Stimulated activated CD4-positive, alpha-beta T cell treated with anti-CD3 and anti-CD28 coated beads, Interleukin-1b, Interleukin-23, amount 100 ng/mL, for 1 hour (primary cell): ENCODE results near the gene ARNT2.

ENCODE experiments used
- DNase-seq, 2 donors: peaks; one replicate each; pipeline ENCODE4 v3.0.0-alpha.2; 2020; ENCODE audit warnings: low read depth in 2 of 2

Gene ARNT2

DNA sequence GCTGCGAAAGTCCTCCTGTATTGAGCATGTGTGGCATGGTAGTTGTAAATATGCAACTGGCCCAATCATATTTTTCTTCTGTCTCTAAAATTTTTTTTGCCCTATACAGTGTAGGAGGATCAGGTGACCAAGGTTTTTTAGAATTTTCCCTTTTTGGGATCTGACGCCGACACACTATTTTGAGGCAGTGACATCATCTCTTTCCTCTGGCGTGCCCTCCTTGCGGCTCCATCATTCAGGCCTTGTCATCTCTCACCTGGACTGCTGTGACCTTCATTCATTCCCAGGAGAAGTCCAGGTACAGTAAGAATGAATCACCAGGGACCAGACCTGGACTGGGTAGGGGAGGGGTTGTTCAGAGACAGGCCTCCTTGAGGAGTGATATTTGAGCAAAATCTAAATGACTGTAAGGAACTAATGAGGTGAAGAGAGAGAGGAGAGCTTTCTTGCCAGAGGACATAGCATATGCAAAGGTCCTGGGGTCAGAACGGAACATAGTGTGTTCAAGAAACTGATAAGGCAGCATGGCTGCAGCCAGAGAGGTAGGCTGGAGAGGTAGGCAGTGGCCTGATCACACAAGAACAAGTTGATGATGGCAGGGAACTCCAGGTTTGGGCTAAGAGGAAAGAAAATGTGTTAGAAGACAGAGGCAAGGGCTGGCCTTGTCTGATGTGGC, 38.7 kb downstream of the ARNT2 start:
- DNase-seq, result no peak

DNA sequence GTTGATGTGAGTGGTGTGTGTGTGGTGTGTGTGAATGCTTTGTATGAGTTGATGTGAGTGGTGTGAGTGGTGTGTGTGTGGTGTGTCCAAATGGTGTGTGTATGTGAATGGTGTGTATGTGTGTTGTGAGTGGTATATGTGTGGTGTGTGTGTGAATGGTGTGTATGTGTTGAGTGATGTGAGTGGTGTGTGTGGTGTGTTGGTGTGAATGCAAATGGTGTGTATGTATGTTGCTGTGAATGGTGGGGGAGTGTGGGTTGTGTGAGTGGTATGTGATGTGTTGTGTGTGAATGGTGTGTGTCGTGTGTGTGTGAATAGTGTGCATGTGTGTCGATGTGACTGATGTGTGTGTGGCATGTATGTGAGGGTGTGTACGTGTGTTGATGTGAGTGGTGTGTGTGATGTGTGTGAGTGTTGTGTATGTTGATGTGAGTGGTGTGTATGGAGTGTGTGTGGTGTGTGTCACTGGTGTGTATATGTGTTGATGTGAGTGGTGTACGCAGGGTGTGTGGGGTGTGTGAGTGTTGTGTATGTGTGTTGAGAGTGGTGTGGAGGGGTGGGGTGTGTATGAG, 40.6 kb downstream of the ARNT2 start:
- DNase-seq, result no peak

DNA sequence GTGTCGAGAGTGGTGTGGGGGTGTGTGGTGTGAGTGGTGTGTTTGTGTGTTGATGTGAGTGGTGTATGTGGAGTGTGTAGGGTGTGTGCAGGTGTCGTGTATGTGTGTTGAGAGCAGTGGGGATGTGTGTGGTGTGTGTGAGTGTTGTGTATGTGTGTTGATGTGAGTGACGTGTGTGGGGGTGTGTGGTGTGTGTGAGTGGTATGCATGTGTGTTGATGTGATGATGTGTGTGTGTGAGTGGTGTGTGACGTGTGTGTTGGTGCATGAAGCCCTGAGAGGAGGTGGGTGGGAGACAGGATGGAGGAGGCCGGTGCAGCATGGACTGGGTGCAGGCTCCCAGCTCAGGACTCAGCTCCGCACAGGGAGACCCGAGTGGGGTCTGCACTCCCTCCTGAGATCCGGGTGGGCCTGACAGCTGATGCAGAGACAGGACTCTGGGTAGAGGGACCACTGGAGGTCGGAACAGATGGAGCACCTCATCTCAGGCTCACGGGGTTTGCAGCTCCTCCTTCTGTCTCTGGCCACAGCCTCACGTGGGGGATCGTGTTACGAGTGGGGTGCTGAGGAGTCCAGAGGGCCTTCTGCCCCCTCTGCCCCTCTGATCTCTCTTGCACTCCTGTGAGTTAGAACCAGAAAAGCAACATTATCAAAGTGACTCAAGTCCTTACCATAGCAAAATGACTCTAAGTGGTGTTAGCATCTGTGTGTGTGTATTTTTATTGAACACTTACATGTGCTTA, 41.3 kb downstream of the ARNT2 start:
- DNase-seq, result no peak

DNA sequence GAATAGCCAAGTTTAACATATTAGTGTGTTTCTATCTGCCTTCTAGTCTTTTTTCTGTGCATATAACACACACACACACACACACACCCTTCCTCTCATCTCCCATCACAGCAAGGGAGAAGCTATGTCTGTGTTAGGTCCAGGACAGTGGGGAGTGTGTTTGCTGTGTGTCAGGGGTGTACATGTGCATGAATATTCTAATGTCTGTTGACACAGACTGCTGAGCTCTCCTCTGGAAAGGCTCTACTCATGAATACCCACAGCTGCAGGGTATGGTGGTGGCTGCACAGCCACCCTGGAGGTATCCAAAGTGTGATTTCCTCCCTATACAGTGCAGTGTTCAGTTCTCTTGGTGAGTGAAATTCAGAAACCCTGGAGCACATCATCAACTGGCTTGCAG, 42.9 kb downstream of the ARNT2 start:
- no peak for DNase-seq

DNA sequence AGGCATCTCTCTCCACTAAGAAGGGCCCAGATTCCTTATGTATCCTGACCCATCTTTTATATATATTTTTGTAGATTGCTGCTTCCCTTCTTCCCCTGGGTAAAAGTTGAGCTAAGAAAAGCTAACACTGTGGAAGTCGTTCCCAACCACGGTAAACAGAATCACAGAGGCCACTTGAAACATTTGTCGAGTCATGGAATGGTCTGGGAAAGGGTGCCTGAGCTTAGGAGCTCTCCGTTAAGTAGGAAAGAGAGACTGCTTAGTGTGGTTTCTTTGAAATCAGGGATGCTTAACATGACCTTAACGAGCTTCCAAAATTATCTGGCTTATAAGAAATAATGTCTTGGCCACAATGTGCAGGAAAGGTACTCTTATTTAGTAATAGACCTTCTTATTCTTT, 45.6 kb downstream of the ARNT2 start:
- DNase-seq, result no peak

DNA sequence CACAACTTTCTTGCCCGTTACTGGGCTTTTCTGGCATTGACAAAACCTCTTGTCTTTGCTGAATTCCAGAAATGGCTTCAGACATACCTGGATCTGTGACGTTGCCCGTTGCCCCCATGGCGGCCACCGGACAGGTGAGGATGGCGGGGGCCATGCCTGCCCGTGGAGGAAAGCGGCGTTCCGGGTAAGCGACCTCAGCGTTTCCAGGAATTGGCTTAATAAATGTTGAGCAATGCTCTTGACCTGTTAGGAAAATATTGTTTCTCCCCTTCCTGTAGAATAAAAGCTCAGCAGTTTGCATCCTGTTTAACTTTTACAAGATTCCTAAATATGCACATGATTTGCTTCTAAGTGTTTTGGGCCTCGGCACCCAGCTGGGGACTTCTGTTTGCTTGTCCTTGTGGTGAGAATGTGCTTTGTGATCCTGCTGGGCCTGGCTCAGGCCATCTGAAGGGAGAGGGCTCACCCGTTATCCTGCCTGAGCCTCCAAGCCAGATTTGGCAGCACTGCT, 46.7 kb downstream of the ARNT2 start:
- no peak for DNase-seq

DNA sequence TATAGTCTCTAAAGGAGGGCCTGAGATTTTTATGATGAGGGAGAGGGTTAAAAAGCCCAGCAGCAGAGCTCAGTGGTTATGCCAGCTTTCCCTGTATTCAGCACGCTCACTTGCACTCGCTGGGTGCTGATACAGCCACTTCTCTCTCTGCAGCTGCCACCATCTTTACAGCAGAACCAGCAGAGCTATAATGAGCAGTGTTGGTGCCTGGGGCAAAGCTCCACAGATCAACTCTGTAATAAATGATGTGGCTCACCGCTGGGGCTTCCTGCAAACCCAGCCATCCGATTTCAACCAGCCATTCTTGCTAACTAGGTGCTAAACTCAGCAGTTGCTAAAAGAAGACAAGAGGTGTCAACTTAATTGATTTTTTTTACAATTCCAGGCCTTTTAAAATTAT, 48.0 kb downstream of the ARNT2 start:
- DNase-seq, result no peak

DNA sequence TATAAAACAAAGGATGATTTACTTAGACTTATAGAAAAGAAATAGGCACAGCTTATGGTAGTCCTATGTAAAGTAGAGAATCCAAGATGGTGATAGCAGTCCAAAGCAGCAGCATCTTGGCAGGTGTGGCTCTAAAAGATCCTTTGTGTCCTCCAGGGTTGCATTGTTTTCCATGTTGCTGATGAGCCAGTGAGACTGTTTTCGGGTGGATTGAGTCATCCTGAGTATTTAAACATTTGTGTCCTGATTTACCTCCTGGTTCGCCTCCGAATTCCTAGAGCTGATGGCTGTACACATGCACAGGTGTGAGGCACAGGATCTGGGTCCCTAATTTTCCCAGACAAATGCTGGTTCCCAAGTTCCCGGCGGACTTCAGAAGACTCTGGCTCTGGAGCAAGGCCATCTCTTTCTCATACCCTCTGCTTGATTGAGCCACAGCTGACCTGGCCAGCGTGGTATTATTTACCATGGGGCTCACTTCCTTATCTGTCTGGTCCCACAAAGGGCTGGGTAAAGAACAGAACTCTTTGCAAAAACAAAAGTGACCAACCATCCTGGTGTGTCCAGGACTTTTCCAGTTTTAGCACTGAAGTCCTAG, 51.0 kb downstream of the ARNT2 start:
- DNase-seq, result no peak

DNA sequence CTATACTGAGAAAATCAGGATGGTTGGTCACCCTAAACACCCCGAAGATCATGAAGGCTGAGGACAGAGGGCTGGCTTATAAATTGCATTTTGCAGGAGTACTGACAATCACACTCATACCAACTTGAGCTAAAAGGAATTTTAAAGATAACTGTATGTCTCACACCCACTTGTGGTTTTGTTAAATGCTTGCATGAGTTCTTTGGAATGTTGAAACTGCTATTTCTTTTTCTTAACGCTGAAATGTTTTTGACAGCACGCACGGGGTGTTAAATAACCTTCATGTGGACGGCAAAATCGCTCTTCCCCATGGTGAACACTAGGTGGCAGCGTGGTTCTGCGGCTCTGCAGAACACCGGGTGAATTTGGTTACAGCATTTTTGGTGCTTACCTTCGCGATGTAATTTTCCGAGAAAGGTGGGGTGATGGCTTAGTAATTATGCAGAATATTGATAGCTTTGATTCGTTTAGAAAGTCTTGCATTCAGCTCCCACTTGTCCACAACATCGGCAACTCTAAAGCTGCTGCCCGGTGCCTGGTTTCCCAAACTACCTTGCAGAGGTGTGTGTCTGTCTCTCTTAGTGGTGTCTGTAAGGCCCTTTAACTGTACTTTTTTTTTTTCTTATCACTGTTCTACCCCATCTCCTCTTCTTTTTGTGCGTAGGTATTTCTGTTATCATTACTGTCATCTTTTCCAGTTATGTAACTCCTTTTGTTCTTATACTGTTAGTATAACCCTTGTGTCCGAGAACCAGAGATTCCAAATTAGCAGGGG, 51.7 kb downstream of the ARNT2 start:
- DNase-seq, result peak; percentile 7 to 17

DNA sequence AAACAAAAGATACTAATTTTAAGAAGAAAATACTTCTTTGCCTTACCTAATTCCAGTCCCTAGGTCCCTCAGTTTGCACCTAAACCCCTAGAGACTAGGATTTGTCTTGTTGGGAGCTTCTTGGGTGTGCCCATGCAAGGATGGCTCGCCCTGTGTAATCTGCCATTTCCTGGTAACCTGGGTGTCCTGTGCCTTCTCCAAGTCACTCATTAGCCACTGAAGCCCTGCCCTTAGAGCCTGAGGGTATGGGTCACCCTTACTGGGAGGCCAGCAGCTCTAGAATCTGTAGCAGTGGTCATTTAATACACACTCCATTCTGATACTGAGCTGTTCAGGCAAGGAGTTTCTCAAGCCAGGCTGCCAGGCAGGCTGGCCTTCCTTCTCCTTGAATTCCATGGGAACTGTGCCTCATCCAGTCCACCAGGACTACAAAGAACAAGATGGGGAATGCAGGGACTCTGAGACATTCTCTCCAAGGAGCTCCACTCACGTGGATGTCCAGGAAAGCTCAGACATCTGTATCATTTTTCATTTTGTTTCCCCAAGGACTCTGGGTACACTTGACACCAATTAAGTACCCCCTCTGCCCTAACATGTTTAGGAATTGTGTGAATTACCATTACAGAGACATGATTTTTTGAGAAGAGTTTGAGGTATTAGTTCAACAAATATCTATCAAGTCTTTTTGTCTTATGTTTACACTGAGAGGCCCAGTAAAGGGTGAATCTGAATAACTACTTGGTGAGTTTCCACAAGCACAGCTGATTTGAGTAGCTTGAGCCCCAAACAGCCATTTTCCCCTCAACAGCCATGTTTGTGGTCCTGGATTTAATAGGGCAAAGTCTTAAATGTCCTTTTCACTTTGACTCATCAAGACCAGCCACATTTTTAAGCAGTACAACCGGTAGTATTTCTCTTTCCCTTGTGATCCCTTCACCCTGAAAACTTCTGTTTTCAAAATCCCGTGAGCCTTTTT, 52.6 kb downstream of the ARNT2 start:
- no peak for DNase-seq

DNA sequence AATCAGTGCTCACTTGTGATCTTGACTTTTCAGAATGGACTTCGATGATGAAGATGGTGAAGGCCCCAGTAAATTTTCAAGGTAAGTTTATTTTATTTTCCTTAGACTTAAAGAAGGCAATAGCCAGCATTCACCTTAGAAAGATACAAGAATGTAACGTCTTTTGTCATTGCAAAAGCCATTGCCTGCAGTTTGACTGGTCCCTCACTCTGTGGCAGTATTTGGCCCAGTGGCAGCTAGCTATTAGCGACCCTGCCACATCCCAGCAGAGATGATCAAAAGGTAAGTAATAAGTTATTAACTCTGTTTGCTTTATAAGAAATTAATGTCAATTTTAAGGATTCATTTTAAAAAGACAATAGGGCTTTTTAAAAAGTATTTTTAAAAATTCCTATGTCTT, 53.7 kb downstream of the ARNT2 start:
- DNase-seq, result no peak

DNA sequence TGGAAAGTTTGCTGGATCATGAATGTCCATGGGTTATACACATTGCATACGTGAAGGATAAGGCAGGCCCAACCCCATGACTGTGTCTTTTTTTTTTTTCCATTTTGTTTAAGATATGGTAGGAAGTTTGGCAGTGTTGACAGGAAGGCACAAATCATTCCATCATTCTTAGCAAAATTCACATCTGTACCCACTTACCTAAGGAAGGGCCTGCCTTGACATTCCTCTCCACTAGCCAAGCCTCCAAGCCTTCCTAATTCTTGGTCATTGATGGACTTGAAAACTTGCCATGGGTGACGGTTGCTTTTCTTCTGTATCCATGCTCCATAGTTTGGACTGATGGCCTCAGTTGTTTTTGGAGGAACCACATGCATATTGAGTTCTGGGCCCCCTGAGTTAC, 54.4 kb downstream of the ARNT2 start:
- DNase-seq, result no peak

DNA sequence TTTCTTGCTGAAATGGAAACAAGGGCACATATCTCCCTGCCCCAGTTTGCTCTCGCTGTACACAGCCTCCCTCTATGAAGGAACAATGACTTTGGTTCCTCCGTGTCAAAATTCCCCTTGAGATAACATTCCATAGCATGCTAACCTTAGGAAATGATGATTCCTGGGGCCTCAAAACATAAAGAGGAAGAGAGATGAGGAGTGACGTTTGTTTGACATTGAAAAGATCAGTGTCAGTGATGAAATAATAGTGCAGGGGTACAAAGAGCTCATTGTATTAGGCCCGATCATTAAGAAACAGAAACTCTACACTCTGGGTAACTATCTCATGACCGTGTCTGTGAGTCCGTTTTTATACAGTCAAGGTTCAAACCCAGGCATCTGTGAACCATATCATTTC, 55.2 kb downstream of the ARNT2 start:
- no peak for DNase-seq

DNA sequence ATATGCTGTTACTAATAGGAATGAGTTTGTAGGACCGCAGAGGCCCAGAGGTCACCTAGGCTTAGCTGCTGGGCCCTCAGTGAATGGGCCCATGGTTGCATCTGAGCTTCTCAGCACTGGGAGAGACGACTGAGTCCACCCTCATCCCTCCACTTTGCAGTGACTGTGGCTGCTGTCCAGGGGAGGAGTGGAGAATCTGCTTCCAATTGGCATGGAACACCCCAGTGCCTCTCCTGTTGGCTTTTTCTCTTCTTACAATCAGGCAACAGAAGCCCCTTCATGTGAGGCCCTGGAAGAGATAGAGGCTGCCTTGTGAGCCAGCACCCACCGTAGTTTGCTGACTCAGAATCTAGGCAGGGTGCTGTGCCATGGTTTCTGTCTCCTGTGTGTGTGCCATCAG, 55.6 kb downstream of the ARNT2 start:
- DNase-seq, result no peak

DNA sequence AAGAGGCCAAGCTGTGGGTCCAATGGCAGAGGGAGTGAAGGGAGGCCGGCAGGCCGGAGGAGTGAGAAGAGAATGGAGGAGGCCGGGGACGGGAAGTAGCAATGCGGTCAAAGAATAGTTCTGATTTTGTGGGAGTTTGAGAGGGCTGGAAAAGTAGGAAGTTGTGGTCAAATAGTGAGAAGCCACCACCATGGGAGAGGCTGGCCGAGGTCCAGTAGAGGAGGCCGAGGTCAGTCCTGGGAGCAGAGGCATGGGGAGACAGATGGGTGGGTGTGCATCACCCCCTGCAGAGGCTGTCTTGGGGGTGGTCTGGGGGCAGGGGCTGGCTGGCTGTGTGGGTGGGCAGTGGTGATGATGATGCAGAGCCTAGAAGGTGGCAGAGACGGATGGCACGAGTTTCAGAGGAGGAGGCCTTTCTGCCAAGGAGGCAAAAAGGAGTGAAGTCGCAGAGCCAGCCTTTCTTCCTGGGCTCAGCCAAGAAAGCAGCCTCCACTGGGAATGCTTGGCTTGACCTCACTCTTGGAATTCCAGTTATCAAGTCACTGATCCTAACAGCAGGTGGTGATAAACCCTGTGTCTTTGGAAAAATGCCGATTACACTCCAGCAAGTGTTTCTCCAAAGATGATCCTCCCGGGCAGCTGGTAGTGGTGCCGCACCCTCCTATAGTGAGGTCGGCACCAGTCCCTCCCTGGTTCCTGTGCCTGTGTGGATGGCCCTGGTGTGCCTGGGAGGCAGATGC, 57.3 kb downstream of the ARNT2 start:
- no peak for DNase-seq

DNA sequence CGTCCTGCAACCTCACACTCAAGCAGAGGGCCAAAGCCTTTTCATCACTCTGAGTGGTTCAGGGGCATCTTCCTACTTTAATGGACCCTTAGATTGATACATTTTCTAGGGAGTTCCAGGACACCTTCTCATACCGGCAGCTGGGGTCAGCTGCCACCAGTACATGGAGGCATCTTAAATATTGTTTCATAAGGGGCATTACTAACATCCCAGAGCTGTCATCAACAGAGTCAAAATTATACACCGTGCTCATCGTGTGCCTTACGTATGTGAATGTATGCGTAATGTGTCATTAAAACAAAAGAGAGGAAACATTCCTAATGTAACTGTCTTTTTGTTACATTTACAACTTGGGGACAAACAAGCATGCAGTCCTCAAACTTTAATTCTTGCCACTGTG, 57.9 kb downstream of the ARNT2 start:
- no peak for DNase-seq

DNA sequence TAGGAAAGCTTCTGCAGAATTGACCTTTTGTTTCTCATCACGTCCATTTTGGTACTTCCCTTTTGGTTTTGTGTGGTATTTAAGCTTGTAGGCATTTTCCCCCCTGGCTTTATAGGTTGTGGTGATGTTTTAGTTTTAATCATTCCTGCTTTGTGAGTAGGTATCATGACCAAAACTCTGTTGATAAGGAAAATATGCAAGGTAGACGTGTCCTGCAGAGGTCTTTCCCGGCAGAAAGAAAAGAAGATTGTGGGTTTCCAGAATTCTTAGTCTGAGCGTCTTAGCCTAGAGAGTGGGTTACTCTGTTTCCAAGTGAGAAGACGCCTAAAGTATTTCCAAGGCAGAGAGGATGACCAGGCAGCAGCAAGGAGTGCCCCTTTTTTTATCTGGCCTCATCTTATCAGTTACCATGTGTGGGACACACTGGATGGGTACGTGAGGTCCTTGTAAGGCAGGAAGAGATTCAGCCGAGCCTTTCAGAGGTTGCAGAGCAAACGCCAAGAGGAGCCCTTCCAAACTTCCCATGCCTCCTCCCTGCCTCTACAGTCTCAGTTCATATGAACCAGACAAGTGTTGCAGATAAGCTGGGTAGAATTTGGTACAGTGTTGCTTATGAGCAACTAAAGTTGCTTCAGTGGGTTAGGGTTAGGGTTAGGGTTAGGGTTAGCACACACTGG, 58.8 kb downstream of the ARNT2 start:
- DNase-seq, result no peak

DNA sequence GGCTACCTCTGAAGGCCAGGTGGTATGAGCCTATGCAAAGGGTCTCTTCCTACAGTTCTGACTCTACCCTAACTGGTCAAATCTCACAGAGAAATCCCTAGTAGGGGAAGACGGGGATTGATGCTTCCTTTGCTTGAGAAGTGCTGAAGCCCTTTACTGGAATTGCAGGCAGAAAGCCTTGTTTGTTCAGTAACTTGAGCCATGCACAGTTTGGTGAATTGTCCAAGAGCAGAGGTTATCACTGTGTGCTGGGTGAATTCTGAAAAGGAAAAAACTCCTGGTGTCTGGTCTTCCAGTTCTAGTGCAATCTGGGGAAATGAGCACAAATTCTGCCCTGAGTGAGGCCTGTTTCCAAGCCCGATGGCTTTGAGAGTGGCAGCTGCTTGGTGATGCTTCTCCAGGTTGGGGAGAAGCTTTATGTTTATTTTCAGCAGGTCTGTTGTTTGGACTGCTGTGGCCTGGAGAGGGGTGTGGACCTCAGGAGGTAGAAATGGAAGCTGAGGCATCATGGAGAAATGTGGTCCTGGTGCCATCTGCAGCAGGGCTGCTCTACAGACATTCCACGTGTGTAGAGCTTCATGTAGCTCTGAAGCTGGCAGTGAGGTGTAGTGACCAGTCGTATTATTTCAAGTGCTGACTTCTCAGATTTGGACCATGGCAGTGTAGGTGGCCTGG, 60.9 kb downstream of the ARNT2 start:
- no peak for DNase-seq

DNA sequence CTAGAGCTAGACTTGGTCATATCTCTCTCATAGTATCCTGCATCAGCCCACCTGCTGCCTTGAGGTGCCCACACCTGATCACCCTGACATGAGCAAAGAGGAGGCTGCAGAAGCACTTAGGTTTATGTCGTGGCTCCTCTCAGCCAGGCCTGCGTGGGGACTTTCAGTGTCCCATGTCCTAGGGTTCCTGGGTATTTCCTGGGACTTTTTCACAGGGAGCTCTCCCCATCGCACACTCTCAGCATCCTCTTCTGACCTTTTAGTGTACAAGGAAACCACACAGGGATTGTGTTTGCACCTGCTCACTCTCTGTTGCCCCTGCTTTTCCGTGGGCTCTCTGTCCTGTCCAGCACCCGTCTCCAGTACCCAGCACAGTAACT, 61.4 kb downstream of the ARNT2 start:
- no peak for DNase-seq
